KMS-11 (cell line): ENCODE measurements around the gene LPP.

Experiments
- H2AFZ ChIP-seq: fragments of 200-600 bp; sonication (generic); 2 replicates; pipeline ENCODE4 v1.6.1; 2016; ENCODE audit warnings: antibody characterized with exemption, mixed run types, low read depth
- H3K27ac ChIP-seq: fragments of 200-600 bp; sonication (generic); 2 replicates; pipeline ENCODE4 v1.6.1; 2016; ENCODE audit warnings: mild to moderate bottlenecking, mixed run types
- H3K27me3 ChIP-seq: fragments of 200-600 bp; sonication (generic); 2 replicates; pipeline ENCODE4 v1.6.1; 2017; ENCODE audit warnings: mild to moderate bottlenecking, low read depth, mixed run types, moderate library complexity; ENCODE audit not compliant: insufficient read depth
- H3K36me3 ChIP-seq: fragments of 200-600 bp; sonication (generic); 2 replicates; pipeline ENCODE4 v1.6.1; 2017; ENCODE audit warnings: mild to moderate bottlenecking, mixed run types; ENCODE audit not compliant: insufficient read depth
- H3K4me1 ChIP-seq: fragments of 200-600 bp; sonication (generic); 2 replicates; pipeline ENCODE4 v1.6.1; 2016; ENCODE audit warnings: mild to moderate bottlenecking, low read depth, mixed run types; ENCODE audit not compliant: poor library complexity, severe bottlenecking
- H3K4me2 ChIP-seq: fragments of 200-600 bp; sonication (generic); 2 replicates; pipeline ENCODE4 v1.7.0; 2016; ENCODE audit warnings: mild to moderate bottlenecking, mixed run types
- H3K4me3 ChIP-seq: fragments of 200-600 bp; sonication (generic); IDR thresholded peaks from 2 replicates; pipeline ENCODE4 v1.6.1; 2017; ENCODE audit warnings: low read depth, low read length, mixed read lengths; ENCODE audit not compliant: insufficient read depth
- H3K79me2 ChIP-seq: fragments of 200-600 bp; sonication (generic); 2 replicates; pipeline ENCODE4 v1.6.1; 2016; ENCODE audit warnings: low read depth, mixed run types; ENCODE audit not compliant: insufficient read depth
- H3K9ac ChIP-seq: fragments of 200-600 bp; sonication (generic); 2 replicates; pipeline ENCODE4 v1.6.1; 2016; ENCODE audit warnings: mild to moderate bottlenecking, mixed run types
- H4K20me1 ChIP-seq: fragments of 200-600 bp; sonication (generic); 2 replicates; pipeline ENCODE4 v1.6.1; 2016; ENCODE audit warnings: mild to moderate bottlenecking, mixed run types; ENCODE audit not compliant: insufficient read depth
- CTCF ChIP-seq: fragments of 200-600 bp; sonication (generic); conservative IDR thresholded peaks from 2 replicates; pipeline ENCODE4 v1.6.1; 2017; ENCODE audit warnings: low read depth, mild to moderate bottlenecking, antibody characterized with exemption, low read length, moderate library complexity, mixed read lengths

Gene LPP

GRCh38 chr3:188744166-188744565 is 590.2 kb downstream of the LPP start:
- H3K4me1 ChIP-seq = no peaks in the 10 kb centered on the region
- no peaks in the 10 kb centered on the region for H3K36me3 ChIP-seq
- H4K20me1 ChIP-seq = no peaks in the 10 kb centered on the region
- H3K4me3 ChIP-seq = no peak overlapping the region
- H3K27ac ChIP-seq = no peak overlapping the region
- no peaks in the 10 kb centered on the region for H3K27me3 ChIP-seq
- no peak overlapping the region for H3K9ac ChIP-seq
- no peak for TF ChIP-seq CTCF
- H3K4me2 ChIP-seq = no peak overlapping the region
- no peak overlapping the region for H2AFZ ChIP-seq
- no peaks in the 10 kb centered on the region for H3K79me2 ChIP-seq

- H4K20me1 ChIP-seq = no peaks in the 10 kb centered on the region
- H3K4me2 ChIP-seq = no peak overlapping the region
- no peak overlapping the region for H2AFZ ChIP-seq
- H3K27me3 ChIP-seq = no peaks in the 10 kb centered on the region
- no peak overlapping the region for H3K9ac ChIP-seq
- no peak overlapping the region for H3K4me3 ChIP-seq
- H3K4me1 ChIP-seq = no peaks in the 10 kb centered on the region
- H3K36me3 ChIP-seq = no peaks in the 10 kb centered on the region
- H3K79me2 ChIP-seq = no peaks in the 10 kb centered on the region
- TF ChIP-seq CTCF = no peak
- no peak overlapping the region for H3K27ac ChIP-seq
Measured at GRCh38 chr3:188745031-188745430, 591.1 kb downstream of the LPP start.

GRCh38 chr3:188746291-188746783 is 592.4 kb downstream of the LPP start:
- H4K20me1 ChIP-seq = no peaks in the 10 kb centered on the region
- H3K79me2 ChIP-seq = no peaks in the 10 kb centered on the region
- H3K27ac ChIP-seq = no peak overlapping the region
- H3K4me2 ChIP-seq = no peak overlapping the region
- H3K4me3 ChIP-seq = no peak overlapping the region
- no peak overlapping the region for H3K9ac ChIP-seq
- H3K4me1 ChIP-seq = no peaks in the 10 kb centered on the region
- no peak overlapping the region for H2AFZ ChIP-seq
- H3K27me3 ChIP-seq = no peaks in the 10 kb centered on the region
- no peaks in the 10 kb centered on the region for H3K36me3 ChIP-seq
- no peak for TF ChIP-seq CTCF

- Histone ChIP-seq H4K20me1 (no peaks in the 10 kb centered on the region), H3K79me2 (no peaks in the 10 kb centered on the region), H3K9ac (no peak overlapping the region), H3K4me3 (no peak overlapping the region), H3K4me2 (no peak overlapping the region), H3K27me3 (no peaks in the 10 kb centered on the region), H3K36me3 (no peaks in the 10 kb centered on the region), H2AFZ (no peak overlapping the region), H3K27ac (no peak overlapping the region), H3K4me1 (no peaks in the 10 kb centered on the region)
- TF ChIP-seq CTCF = no peak
Measured at GRCh38 chr3:188747489-188747888, 593.5 kb downstream of the LPP start.
